Neutrophil (primary cell): ENCODE data around the gene KIFAP3.
"Not testable (repeated sequence)": the region's sequence is repeated elsewhere in the genome, so short reads cannot be mapped to it uniquely, and the experiment has no call there.

ENCODE experiments used
- H3K27ac ChIP-seq: fragments of 200-600 bp; sonication (generic); 2 replicates; pipeline ENCODE4 v1.5.1; 2016; ENCODE audit warnings: mild to moderate bottlenecking, moderate library complexity
- H3K27me3 ChIP-seq: fragments of 200-600 bp; sonication (generic); 2 replicates; pipeline ENCODE4 v1.6.0; 2016; ENCODE audit warnings: mild to moderate bottlenecking
- H3K36me3 ChIP-seq: fragments of 200-600 bp; sonication (generic); 2 replicates; pipeline ENCODE4 v1.5.1; 2017
- H3K4me1 ChIP-seq, 2 experiments: fragments of 200-600 bp in 1 of 2; sonication (generic) in 1 of 2; 1 replicate in 1 of 2; 2 replicates in 1 of 2; pipeline versions ENCODE4 v1.5.1 to v1.6.1; 2013 to 2016; ENCODE audit warnings: low read depth in 1 of 2, low read length in 1 of 2, mild to moderate bottlenecking in 1 of 2, moderate library complexity in 1 of 2; ENCODE audit not compliant: control insufficient read depth in 1 of 2, insufficient read depth in 1 of 2
- H3K4me3 ChIP-seq, 2 experiments: fragments of 200-600 bp in 1 of 2; sonication (generic) in 1 of 2; 1 replicate in 1 of 2; 2 replicates in 1 of 2; pipeline ENCODE4 v1.5.1; 2013 to 2016; ENCODE audit warnings: low read depth in 1 of 2, low read length in 1 of 2, mild to moderate bottlenecking in 1 of 2, moderate library complexity in 1 of 2
- H3K9me3 ChIP-seq: fragments of 200-600 bp; sonication (generic); 2 replicates; pipeline ENCODE4 v1.5.1; 2016
- TF ChIP-seq, protein P1 (sequence below): fragments of 200-600 bp; sonication (generic); IDR thresholded peaks from 2 replicates; pipeline ENCODE4 v1.5.1; 2016; ENCODE audit warnings: antibody characterized with exemption

Gene KIFAP3

DNA sequence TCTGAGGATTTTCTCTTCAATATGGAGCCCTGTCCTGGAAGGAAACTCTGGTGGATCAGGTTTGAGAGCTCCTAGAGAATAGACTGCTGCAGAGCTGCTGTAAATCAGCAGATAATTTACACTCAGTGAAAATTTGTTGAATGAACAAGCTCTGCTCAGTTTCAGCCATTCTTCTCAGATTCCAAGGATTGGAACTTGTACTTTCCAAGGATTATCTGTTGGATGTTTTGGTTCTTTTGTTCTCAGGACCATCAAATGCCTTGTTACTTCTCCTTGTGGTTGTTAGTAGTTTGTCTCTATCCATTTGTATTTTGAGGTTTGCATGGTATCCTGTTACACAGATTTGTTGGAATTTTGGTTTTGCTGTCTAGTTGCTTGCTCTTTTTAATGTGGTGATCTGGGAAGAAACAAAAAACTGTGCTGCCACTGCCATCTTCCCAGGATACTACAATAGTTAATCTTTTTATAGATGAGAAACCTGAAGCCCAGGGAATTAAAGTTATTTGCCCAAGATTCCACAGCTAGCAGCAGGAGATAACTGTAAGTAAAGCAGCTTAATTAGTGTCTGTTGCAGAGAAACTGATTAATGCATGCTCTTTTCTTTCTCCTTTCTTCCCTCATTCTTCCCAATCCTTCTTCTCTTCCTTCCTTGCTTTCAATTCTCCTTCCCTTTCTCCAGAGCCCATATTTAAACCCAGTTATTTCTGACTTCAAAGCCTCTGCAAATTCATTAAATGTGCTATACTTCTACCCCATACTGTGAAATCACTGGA, 21.7 kb upstream of the KIFAP3 start:
- Histone ChIP-seq H3K27ac (no peak overlapping the region), H3K36me3 (no peaks in the 10 kb centered on the region), H3K9me3 (no peaks in the 10 kb centered on the region), H3K4me3 (no peak overlapping the region), H3K27me3 (no peaks in the 10 kb centered on the region), H3K4me1 (no peaks in the 10 kb centered on the region)
- TF ChIP-seq, protein P1, sequence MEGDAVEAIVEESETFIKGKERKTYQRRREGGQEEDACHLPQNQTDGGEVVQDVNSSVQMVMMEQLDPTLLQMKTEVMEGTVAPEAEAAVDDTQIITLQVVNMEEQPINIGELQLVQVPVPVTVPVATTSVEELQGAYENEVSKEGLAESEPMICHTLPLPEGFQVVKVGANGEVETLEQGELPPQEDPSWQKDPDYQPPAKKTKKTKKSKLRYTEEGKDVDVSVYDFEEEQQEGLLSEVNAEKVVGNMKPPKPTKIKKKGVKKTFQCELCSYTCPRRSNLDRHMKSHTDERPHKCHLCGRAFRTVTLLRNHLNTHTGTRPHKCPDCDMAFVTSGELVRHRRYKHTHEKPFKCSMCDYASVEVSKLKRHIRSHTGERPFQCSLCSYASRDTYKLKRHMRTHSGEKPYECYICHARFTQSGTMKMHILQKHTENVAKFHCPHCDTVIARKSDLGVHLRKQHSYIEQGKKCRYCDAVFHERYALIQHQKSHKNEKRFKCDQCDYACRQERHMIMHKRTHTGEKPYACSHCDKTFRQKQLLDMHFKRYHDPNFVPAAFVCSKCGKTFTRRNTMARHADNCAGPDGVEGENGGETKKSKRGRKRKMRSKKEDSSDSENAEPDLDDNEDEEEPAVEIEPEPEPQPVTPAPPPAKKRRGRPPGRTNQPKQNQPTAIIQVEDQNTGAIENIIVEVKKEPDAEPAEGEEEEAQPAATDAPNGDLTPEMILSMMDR, result no peak

DNA sequence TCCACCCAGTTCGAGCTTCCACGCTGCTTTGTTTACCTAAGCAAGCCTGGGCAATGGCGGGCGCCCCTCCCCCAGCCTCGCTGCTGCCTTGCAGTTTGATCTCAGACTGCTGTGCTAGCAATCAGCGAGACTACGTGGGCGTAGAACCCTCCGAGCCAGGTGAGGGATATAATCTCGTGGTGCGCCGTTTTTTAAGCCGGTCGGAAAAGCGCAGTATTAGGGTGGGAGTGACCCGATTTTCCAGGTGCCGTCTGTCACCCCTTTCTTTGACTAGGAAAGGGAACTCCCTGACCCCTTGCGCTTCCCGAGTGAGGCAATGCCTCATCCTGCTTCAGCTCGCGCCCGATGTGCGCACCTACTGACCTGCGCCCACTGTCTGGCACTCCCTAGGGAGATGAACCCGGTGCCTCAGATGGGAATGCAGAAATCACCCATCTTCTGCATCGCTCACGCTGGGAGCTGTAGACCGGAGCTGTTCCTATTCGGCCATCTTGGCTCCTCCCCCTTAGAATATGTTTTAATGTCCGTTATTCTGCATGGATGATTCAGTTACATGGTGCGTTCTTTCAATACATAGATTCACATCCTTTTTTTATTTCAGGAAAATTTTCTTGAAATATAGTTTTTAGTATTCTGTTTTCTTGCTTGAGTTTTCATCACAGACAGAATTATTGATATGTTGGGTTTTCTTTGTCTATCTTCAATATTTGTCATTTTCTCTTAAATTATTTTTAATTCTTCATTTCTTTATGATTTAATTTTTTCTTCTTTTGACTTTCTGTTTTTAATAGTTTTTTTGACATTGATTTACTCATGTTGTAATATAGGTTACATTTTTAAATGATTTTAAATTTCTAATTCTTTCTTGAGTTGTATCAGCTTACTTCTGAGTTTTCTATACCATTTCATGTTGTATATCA, 20.5 kb upstream of the KIFAP3 start:
- H3K36me3 ChIP-seq, H3K4me1 ChIP-seq, H3K27ac ChIP-seq, H3K27me3 ChIP-seq, H3K9me3 ChIP-seq, H3K4me3 ChIP-seq: not testable (repeated sequence)

- Histone ChIP-seq H3K4me3 (no peak overlapping the region), H3K36me3 (no peaks in the 10 kb centered on the region), H3K27ac (no peak overlapping the region), H3K4me1 (no peaks in the 10 kb centered on the region), H3K9me3 (no peaks in the 10 kb centered on the region), H3K27me3 (peaks cover 9% of the 10 kb centered on the region)
- TF ChIP-seq, protein P1, result no peak
Observed at GRCh38 chr1:170086399-170087032, 12.0 kb upstream of the KIFAP3 start.

- no peak overlapping the region for H3K27ac ChIP-seq
- H3K27me3 ChIP-seq, result peaks cover 9% of the 10 kb centered on the region
- no peaks in the 10 kb centered on the region for H3K9me3 ChIP-seq
- H3K4me3 ChIP-seq, result no peak overlapping the region
- no peaks in the 10 kb centered on the region for H3K4me1 ChIP-seq
- no peaks in the 10 kb centered on the region for H3K36me3 ChIP-seq
- TF ChIP-seq, protein P1, result no peak
Observed at GRCh38 chr1:170085091-170085490, 10.6 kb upstream of the KIFAP3 start.

- peaks cover 6% of the 10 kb centered on the region for H3K9me3 ChIP-seq
- TF ChIP-seq, protein P1, result no peak
- H3K27me3 ChIP-seq, result peaks cover 6% of the 10 kb centered on the region
- H3K4me1 ChIP-seq, result peaks cover 12 to 13% of the 10 kb centered on the region in 2 experiments
- no peak overlapping the region for H3K27ac ChIP-seq
- H3K36me3 ChIP-seq, result no peaks in the 10 kb centered on the region
- H3K4me3 ChIP-seq, result no peak overlapping the region
Observed at GRCh38 chr1:170078610-170079189, 4.2 kb upstream of the KIFAP3 start.
